OCI-LY7 (cell line): ENCODE results near the gene RPL27.

Experiments used
- CTCF ChIP-seq: fragments of 200-600 bp; sonication (generic); conservative IDR thresholded peaks from 2 replicates; pipeline ENCODE4 v1.5.1; 2014; ENCODE audit warnings: mild to moderate bottlenecking, antibody characterized with exemption, low read length, moderate library complexity, mixed read lengths
- EZH2phosphoT487 ChIP-seq: fragments of 200-600 bp; sonication (generic); IDR thresholded peaks from 2 replicates; pipeline ENCODE4 v1.6.1; 2018; ENCODE audit warnings: low read depth, borderline replicate concordance, mild to moderate bottlenecking, mixed run types, antibody characterized with exemption, low read length, moderate library complexity, mixed read lengths

DNA sequence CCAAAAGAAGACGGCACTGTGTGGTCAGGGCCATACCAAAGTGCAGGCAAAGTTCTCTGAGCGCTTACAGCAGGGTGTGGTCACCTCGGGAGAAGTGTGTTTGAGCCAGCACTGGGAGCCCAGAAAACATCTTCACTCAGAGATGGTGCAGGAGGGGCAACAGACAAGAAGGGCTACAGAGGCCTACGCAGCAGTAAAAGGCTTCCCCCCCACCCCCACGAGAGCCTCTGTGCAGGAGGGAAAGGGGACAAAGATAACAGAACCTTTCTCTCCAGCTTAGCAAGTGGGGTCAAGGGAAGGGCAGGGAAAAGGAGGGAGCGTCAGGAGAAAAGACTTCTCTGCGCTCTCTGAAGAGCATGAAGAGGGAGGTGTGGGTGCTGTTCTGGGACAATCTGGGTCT lies 21.2 kb downstream of the RPL27 start:
- TF ChIP-seq CTCF (no peak), EZH2phosphoT487 (no peak)
